Transverse colon (tissue), 4 donors: ENCODE results near the gene MAPK12. TPM values are rescaled to one million over a fixed set of nuclear protein-coding genes. Genes with fewer than 3 reads are reported as not detected.

Experiments used
- DNase-seq: peaks from one replicate; pipeline ENCODE4 v3.0.0-alpha.2; 2019
- H3K27ac ChIP-seq, 4 donors: fragments of 200-600 bp; sonication (generic); 2 replicates each; pipeline ENCODE4 v1.5.1; 2016 to 2018; ENCODE audit warnings: inconsistent platforms in 4 of 4
- H3K27me3 ChIP-seq: fragments of 200-600 bp; sonication (generic); 2 replicates; pipeline ENCODE4 v1.5.1; 2017; ENCODE audit warnings: inconsistent platforms
- H3K36me3 ChIP-seq, 4 donors: fragments of 200-600 bp; sonication (generic); 2 replicates each; pipeline ENCODE4 v1.5.1; 2017 to 2019; ENCODE audit warnings: inconsistent platforms in 4 of 4
- H3K4me1 ChIP-seq, 4 donors: fragments of 200-600 bp; sonication (generic); 2 replicates each; pipeline ENCODE4 v1.5.1; 2017 to 2020; ENCODE audit warnings: inconsistent platforms in 4 of 4
- H3K4me3 ChIP-seq, 4 donors: fragments of 200-600 bp; sonication (generic); 1 replicate in 1 of 4; 2 replicates in 3 of 4; pipeline versions ENCODE4 v1.5.1 to v1.6.1; 2017 to 2019; ENCODE audit warnings: inconsistent platforms in 4 of 4
- H3K9me3 ChIP-seq, 2 donors: fragments of 200-600 bp; sonication (generic); 2 replicates each; pipeline ENCODE4 v1.5.1; 2017 to 2019; ENCODE audit warnings: inconsistent platforms in 2 of 2
- EP300 ChIP-seq: sonication (generic); formaldehyde crosslinking; IDR thresholded peaks from one replicate; pipeline ENCODE4 v1.6.1; 2017; ENCODE audit warnings: antibody characterized with exemption, low read depth
- POLR2A ChIP-seq: fragments of 450-650 bp; IDR thresholded peaks from one replicate; pipeline ENCODE4 v1.6.1; 2016; ENCODE audit warnings: antibody characterized with exemption, mild to moderate bottlenecking, moderate library complexity
- POLR2AphosphoS5 ChIP-seq, 3 donors: sonication (generic); formaldehyde crosslinking; IDR thresholded peaks; one replicate each; pipeline ENCODE4 v1.6.1; 2016; ENCODE audit warnings: antibody characterized with exemption in 3 of 3
- WGBS, 2 donors: methylation state at CpG; one replicate each; pipeline ENCODE4 v1.1.5; 2018; ENCODE audit warnings: low coverage in 1 of 2; 5-methylcytosine and 5-hydroxymethylcytosine counted together
- in situ Hi-C, 4 donors: fragments of 200-750 bp; cut with MboI; loops; one replicate each; pipeline versions ENCODE4 v1.15.0 to v1.15.1; 2017; ENCODE audit warnings: low sequenced_read_pairs in 3 of 4, low pct_ligation_motif_present in 1 of 4, low pct_unique_long_range_greater_than_20kb in 1 of 4
- intact Hi-C: fragments of 100-400 bp; cut with DNase I; formaldehyde crosslinking; loops from one replicate; pipeline ENCODE4 v1.15.1; 2023; ENCODE audit warnings: low total_unique reads
- total RNA-seq, 4 donors: library from RNA; depleted of rRNA; stranded (reverse); fragments of >200 nt; gene quantifications; one replicate each; pipeline ENCODE4 v1.1.0, GENCODE V29; 2016
- TF ChIP-seq, protein P1 (sequence below), 5 experiments: fragments of 200-600 bp in 3 of 5; fragments of 450-650 bp in 2 of 5; sonication (generic) in 3 of 5; IDR thresholded peaks; 1 replicate in 2 of 5; 2 replicates in 3 of 5; pipeline ENCODE4 v1.5.1; 2016 to 2017; ENCODE audit warnings: antibody characterized with exemption in 5 of 5, inconsistent platforms in 3 of 5, mild to moderate bottlenecking in 2 of 5, moderate library complexity in 1 of 5

The MAPK12 gene
- total RNA-seq, 4 donors from 2014 or later: 1.1 to 9.4 (median 3.3) TPM

DNA sequence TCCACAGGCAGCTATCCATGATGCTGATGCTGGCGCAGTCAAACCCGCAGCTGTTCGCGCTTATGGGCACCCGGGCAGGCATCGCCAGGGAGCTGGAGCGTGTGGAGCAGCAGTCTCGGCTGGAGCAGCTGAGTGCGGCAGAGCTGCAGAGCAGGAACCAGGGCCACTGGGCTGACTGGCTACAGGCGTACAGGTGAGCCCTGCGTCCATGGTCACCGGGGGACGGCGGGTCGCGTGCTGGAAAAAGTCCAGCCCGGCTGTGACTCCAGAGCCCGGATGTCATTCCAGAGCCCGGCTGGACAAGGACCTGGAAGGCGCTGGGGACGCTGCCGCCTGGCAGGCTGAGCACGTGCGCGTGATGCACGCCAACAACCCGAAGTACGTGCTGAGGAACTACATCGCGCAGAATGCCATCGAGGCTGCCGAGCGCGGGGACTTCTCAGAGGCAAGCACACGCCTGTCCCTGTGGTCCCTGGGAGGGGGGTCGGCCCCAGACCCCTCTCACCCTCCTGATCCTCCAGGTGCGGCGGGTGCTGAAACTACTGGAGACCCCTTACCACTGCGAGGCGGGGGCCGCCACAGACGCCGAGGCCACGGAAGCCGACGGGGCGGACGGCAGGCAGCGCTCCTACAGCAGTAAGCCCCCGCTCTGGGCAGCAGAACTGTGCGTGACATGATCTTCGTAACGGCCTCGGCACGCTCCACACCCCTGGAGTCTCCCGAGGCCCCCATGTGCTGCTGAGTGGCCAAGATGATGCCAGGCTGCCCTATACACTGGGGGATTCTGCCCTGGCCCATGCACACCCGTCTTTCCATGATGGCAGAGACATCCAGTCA lies 44.6 kb downstream of the MAPK12 start:
- Histone ChIP-seq H3K27ac (no peak overlapping the region), H3K4me1 (peaks cover 0 to 8% (median 2%) of the 10 kb centered on the region in 4 donors), H3K27me3 (no peaks in the 10 kb centered on the region), H3K36me3 (peaks cover 0 to 44% (median 18%) of the 10 kb centered on the region in 4 donors), H3K4me3 (no peak overlapping the region), H3K9me3 (no peaks in the 10 kb centered on the region)
- intact Hi-C loops (no loop called here), in situ Hi-C loops (loop anchor here in 1 of 4 donors (10.0 kb wide), 1 partner anchor 72 kb away; no protein-coding TSS in a partner anchor)
- WGBS, 2 donors: 95% methylated on average over 57 of the region's 57 CpGs; no CpG with 5 or more reads in 1 of the 2 donors
- TF ChIP-seq POLR2AphosphoS5 (IDR thresholded peaks at IDR 0.05) (no peak), POLR2A (no peak), EP300 (no peak)
- TF ChIP-seq, protein P1, sequence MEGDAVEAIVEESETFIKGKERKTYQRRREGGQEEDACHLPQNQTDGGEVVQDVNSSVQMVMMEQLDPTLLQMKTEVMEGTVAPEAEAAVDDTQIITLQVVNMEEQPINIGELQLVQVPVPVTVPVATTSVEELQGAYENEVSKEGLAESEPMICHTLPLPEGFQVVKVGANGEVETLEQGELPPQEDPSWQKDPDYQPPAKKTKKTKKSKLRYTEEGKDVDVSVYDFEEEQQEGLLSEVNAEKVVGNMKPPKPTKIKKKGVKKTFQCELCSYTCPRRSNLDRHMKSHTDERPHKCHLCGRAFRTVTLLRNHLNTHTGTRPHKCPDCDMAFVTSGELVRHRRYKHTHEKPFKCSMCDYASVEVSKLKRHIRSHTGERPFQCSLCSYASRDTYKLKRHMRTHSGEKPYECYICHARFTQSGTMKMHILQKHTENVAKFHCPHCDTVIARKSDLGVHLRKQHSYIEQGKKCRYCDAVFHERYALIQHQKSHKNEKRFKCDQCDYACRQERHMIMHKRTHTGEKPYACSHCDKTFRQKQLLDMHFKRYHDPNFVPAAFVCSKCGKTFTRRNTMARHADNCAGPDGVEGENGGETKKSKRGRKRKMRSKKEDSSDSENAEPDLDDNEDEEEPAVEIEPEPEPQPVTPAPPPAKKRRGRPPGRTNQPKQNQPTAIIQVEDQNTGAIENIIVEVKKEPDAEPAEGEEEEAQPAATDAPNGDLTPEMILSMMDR (IDR thresholded peaks at IDR 0.05): no peak
- DNase-seq: no peak

DNA sequence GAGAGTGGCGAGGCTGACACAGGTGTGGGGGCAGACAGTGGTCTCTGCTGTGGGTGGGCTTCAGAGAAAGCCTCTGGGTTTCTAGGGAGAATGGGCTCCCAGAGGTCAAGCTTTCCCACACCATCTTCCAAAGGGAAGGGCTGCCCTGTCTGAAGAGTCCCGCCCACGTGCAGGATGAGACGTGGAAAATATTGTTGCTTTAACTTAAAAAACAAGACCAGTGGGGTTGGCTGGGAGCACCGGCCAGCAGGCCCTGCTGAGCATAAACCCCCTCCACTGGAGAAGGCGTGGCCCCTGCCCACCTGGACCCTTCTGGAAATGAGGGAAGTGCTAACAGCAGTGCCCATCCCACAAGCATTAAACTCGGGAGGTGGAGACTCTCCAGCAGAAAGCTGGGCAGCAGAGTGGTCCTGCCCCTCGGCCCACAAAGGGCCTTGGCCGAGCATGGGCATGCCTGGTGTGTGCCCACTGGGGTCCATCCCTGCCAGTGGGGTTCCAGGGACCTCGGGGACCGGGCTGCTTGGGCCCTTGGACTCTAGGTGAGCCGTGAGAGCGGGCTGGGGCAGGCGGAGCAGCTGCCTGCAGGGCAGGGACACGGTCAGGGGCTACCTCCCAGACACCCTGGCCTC lies 45.3 kb downstream of the MAPK12 start:
- no peaks in the 10 kb centered on the region for H3K27me3 ChIP-seq
- peaks cover 0 to 8% (median 2%) of the 10 kb centered on the region in 4 donors for H3K4me1 ChIP-seq
- TF ChIP-seq, protein P1 (IDR thresholded peaks at IDR 0.05): no peak
- no peak for TF ChIP-seq POLR2A
- TF ChIP-seq POLR2AphosphoS5 (IDR thresholded peaks at IDR 0.05): no peak
- TF ChIP-seq EP300: no peak
- 88% methylated on average over 12 of the region's 15 CpGs; no CpG with 5 or more reads in 1 of the 2 donors for WGBS, 2 donors
- H3K27ac ChIP-seq: no peak overlapping the region
- no peak for DNase-seq
- H3K9me3 ChIP-seq: no peaks in the 10 kb centered on the region
- in situ Hi-C loops (loop anchor here in 1 of 4 donors (10.0 kb wide), 1 partner anchor 71 kb away; no protein-coding TSS in a partner anchor), intact Hi-C loops (no loop called here)
- H3K4me3 ChIP-seq: no peak overlapping the region
- peaks cover 0 to 40% (median 14%) of the 10 kb centered on the region in 4 donors for H3K36me3 ChIP-seq

DNA sequence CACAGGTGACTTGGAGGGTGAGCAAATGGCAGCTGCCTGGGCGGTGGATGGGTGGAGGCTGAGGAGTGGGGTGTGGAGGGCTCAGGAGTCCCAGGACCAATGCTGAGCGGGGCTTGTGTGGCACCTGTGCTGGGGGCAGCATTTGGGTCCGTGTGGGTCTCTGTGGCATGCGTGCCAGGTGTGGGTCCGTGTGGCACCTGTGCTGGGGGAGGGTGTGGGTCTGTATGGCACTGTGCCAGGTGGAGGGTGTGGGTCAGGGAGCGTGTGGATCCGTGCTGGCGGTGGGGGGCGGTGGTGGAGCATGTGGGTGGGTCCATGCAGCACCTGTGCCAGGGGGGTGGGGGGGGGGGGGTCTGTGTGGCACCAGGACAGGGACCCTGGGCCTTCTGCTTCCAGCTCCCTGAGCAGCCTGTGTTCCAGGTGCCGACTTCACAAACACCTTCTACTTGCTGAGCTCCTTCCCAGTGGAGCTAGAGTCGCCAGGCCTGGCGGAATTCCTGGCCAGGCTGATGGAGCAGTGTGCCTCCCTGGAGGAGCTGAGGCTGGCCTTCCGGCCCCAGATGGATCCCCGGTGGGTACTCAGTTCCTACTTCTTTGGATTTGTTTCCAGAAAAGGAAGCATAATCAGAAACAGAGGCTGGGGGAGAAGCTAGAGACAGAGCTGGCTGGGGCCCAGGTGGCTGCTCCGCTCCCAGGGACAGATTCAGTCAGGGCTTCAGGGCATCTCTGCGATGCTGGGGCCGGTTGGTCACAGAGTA lies 46.0 kb downstream of the MAPK12 start:
- no peaks in the 10 kb centered on the region for H3K27me3 ChIP-seq
- intact Hi-C loops: no loop called here
- WGBS, 2 donors: 71 to 100% methylated on average over 2 to 14 of the region's 17 CpGs
- H3K4me1 ChIP-seq: peaks cover 0 to 8% (median 2%) of the 10 kb centered on the region in 4 donors
- H3K27ac ChIP-seq: no peak overlapping the region
- no peaks in the 10 kb centered on the region for H3K9me3 ChIP-seq
- in situ Hi-C loops: loop anchor here in 1 of 4 donors (10.0 kb wide), 1 partner anchor 71 kb away; no protein-coding TSS in a partner anchor
- TF ChIP-seq POLR2A: no peak
- TF ChIP-seq POLR2AphosphoS5 (IDR thresholded peaks at IDR 0.05): no peak
- no peak for TF ChIP-seq EP300
- TF ChIP-seq, protein P1 (IDR thresholded peaks at IDR 0.05): no peak
- H3K4me3 ChIP-seq: no peak overlapping the region
- H3K36me3 ChIP-seq: peaks cover 0 to 41% (median 14%) of the 10 kb centered on the region in 4 donors
- no peak for DNase-seq
